A204.1 (cell line): ENCODE results near the gene SLC50A1.

ENCODE experiments used
- FAIRE-seq: peaks from 2 replicates; lab custom pipeline; 2012; peaks lifted over from hg19 to GRCh38; lab: Jason Lieb, UNC

Gene SLC50A1

DNA sequence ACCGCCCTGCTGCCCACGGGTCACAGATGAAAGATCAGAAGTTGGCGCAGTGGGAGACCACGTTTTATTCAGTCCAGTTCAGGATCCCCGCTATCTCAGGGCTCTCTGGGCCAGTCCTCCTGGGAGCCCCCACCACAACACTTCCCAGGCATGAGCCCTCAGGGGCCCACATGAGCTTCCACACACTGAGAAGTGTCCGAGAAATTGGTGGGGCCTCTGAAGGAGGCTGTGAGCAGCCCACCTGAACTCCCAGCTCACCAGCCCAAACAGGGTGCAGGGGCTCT is 50.1 kb downstream of the SLC50A1 start:
- no peak for FAIRE-seq

DNA sequence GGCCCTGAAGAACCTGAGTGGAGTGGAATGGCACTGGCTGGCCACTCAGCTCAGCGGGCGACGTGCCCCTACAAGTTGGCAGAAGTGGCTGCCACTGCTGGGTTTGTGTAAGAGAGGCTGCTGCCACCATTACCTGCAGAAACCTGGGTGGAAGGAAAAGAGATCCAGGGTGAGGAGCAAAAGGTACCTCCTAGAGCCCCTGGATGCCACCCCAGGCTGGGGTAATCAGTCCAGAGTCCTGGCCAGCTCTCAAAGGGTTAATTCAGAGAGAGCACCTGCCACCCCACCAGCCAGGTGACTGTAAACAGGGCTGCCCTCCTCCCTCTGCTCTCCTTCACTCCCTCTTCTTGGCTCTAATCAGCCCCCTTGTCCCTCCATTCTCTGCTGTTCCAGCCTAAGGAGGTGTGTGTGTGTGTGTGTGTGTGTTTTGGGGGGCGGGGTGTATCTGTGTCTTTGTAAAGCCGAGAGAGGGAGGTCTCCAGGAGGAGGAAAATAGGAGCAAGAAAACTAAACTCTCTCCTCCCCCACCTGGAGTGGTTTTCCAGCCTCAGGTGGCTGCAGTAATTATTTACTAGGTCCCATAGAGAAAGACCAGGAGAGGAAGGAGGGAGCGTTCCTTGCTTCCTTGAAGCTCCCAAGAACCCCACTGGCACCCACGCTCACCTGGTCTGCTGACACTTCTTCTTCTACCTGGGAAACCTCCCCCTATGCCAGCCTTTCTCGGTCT is 50.6 kb downstream of the SLC50A1 start:
- FAIRE-seq, result no peak

DNA sequence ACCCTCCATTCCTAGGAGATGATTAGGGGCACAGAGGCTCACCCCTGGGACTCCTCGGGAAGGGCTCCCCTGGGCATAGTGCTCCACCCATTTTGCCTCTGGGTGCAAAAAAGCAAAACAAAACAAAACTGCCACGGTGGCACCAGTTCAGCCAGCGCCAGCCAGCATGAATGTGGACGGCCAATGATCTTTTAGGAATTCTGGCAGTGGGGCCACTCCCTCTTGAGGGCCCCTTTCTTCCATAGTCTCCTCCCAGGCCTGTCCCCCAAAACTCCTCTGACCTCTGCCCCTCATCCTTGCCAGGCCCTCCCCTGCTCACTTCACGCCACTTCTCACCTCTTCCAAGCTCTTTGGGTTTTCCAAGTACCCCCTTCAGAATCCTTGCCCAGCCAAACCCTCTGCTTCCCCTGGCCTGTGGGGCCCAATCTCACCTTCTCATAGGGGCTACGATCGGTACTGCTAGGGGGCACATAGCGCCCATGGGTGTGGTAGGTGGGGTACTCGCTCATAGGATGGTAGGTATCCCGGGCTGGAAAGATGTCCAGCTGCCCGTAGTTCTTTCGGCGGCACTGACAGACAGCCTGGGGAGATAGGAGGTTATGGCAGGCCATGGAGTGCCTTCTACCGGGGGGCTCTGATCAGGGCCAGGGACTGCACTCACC is 51.3 kb downstream of the SLC50A1 start:
- FAIRE-seq, result no peak

DNA sequence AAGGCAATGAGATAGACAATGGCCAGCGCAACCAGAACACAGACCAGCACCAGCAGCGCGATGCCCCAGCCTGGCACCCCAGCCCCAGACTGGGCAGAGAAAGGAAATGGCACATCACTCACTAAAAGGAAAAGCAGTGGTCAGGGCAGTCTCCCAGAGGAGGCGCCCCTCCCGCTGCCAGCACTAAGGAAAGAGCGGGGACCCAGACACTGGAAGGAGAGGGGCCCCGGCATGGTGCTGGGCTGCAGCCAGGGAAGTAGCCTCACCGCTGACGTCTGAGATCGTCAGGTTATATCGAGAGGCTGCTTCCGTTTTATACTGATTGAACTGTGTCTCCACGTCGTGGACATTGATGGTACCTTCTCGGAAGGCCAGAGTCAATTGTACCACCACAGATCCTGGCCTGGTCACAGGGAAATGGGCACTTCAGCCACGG is 51.8 kb downstream of the SLC50A1 start:
- FAIRE-seq, result no peak

DNA sequence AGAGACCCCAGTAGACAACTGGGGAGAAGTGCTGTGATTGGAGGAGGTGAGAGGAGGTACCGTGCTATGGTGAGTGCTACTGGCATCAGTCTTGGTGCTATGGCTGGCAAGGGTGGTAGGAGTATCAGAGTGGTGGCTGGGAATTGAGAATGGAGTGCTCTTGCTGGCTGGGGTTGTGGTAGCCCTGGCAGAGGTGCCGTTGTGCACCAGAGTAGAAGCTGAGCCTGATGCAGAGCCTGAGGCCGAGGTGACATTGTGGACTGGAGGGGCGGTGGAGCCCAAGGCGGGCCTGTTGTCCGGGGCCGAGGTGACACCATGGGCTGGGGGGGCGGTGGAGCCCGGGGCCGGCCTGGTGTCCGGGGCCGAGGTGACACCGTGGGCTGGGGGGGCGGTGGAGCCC is 52.6 kb downstream of the SLC50A1 start:
- no peak for FAIRE-seq
